GM21447 (cell line): Measurements from ENCODE around the gene BDH2.

Source experiments
- ATAC-seq: cut with Tn5 transposase; IDR thresholded peaks from one replicate; pipeline ENCODE4 v1.9.1; 2021; ENCODE audit not compliant: unreplicated experiment

Gene BDH2

DNA sequence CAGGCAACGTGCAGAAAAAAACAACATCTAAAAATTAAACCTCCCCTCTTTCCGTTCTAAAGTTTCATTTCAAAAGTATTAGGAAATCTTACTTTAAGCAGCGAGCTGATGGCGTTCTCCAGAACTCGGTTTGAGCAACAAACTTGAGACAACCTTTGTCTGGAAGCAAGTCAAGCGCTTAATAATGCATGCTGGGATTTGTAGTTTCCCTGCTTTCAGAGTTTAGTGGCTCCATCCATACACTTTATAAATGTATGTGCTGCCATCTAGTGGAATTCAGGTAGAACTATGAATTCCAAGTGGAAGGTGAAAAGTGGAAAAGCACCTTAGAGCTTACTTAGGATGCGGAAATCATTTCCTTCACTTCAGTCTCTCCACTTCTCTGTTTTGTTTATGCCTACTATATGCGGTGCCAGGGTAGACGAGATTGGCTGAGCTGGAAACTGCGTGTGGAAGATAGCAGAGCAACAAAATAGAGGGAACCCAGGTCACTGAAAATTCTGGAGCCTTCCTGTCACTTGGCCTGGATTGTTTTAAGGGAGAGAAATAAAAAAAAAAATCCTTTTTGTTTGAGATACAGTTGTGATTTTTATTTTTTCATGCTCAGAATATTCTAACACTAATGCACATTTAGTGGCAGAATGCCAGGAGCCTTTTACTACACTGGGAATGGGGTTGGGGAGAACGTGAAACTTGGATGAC lies at the start of gene BDH2:
TSS of gene BDH2 (minus strand) at position 144 of the 702 bp plus-strand sequence. CDS start 3,580 bp downstream, outside the sequence.
- peak; percentile 98 for ATAC-seq

GRCh38 chr4:103144926-103145325 lies 45.3 kb upstream of the BDH2 start:
- ATAC-seq: no peak

DNA sequence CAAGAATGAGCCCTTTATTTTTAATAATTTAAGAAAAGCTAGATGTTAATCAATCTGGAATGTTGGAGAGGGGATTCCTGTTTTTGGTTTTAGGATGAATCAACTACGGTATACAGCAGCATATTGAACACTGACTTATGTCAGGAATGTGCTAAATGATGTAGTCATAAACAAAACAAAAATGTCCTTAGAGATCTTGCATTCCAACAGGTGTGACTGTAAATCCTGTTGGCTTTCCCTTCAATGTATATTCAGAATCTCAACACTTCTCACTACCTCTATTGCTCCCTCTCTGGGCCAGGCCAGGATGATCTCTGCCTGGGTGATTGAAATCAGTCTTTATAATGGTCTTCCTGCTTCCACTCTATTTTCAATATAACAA lies 37.8 kb upstream of the BDH2 start:
- no peak for ATAC-seq

GRCh38 chr4:103136671-103137445 lies 37.2 kb upstream of the BDH2 start:
- ATAC-seq: no peak

DNA sequence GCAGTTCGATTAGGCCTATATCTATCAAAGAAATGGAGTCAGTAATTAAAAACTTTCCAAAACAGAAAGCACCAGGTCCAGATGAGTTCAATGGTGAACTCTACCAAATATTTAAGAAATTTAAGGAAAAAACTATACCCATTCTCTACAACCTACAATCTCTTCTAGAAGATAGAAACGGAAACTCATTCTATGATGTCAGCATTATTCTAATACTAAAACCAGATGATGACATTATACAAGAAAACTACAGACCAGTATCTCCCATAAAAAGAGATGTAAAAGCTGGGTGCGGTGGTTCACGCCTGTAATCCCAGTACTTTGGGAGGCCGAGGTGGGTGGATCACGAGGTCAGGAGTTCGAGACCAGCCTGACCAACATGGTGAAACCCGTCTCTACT lies 29.5 kb upstream of the BDH2 start:
- ATAC-seq: no peak

DNA sequence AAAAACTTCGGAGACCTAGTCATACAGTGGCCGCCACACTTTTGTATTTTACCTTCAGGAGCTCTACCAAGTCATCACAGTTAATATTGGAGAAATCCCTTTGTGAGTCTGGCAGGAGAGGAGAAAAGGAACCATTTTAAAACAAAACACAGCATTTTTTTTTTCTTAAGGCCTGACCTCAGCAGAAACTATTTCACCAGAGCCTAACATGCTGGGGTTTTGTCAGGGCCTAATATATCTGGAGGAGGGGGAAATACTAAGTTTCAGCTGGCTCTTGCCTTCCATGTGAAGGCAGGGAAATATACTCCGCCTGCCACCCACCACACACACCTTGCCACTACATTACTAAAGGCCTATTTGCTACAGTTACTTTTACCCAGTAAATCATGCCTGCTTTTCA lies 26.5 kb upstream of the BDH2 start:
- ATAC-seq: no peak

GRCh38 chr4:103123114-103123513 lies 23.5 kb upstream of the BDH2 start:
- no peak for ATAC-seq

DNA sequence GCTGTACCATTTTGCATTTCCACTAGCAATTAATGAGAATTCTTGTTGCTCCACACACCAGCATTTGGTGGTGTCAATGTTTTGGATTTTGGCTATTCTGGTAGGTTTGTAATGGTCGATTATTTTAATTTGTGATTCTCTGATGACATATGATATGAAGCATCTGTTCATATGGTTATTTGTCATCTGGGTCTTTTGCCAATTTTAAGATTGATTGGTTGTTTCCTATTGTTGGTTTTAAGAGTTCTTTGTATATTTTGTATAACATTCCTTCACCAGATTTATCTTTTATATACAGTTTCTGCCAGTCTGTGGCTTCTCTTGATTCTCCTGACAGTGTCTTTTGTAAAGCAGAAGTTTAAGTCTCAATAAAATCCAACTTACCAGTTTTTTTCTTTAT lies 18.5 kb upstream of the BDH2 start:
- ATAC-seq: no peak

GRCh38 chr4:103111598-103111997 lies 12.0 kb upstream of the BDH2 start:
- no peak for ATAC-seq

- no peak for ATAC-seq
These were observed 8.9 kb upstream of the BDH2 start for GRCh38 chr4:103108542-103108941.

- no peak for ATAC-seq
These were observed 6.1 kb upstream of the BDH2 start for GRCh38 chr4:103105558-103106356.

DNA sequence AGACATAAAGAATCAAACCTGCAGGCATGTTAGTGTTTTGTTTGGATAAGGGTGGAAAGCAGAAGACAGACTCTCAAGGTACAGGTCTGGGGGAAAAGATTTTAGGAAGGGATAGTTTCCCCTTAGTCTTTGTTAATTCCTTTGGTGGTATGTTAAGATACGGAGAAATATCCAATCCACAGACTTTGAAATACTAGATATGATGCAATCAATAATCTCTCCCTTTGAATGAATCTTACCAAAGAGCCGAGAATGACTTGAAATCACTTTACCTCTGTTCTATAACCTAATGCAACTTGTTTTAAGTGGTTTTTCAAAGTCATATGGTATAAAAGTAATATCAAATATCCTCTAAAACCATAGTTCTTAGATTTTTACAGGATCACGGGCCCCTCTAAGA lies 5.3 kb upstream of the BDH2 start:
- no peak for ATAC-seq

DNA sequence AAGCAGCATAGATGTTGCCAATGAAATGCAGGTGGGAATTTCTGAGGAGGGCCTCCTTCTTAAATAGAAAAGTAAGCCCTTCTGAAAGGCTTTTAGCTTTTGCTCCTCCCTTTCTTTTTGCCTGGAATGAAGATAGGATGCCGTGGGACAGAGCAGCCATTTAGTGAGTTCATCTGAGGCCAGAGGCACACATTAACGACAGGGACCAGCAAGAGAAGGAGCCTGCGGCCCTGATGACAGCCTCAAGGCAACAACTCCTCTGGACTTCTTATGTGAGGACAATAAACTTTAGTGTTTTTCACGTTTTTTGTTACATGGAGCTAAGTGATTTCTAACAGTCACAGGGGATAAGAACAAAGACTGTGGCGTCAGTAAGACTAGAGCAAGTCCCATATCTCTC lies 1.1 kb upstream of the BDH2 start:
- ATAC-seq: no peak

- ATAC-seq: no peak
These were observed 736 bp downstream of the BDH2 start for GRCh38 chr4:103098756-103099440.

GRCh38 chr4:103098341-103098740 lies 1.3 kb downstream of the BDH2 start:
- no peak for ATAC-seq

DNA sequence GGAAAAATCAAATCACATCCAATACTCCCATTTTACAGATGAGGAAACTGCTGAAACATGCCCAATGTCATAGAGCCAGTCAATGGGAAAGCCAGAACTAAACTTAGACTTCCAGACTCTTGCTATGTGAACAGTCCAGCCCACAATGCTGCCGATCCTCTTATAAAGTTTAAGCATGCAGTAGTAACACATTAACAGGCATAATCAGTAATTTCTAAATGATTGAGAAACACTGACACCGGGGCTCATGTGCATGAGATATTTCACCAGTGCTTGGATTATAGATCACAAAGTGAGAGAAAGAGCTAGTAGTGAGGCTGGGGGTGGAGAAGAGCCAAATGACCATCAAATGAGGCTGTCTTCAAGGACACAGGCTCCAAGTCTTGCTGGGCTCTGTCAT lies 2.5 kb downstream of the BDH2 start:
- ATAC-seq: no peak

GRCh38 chr4:103095080-103095479 lies 4.6 kb downstream of the BDH2 start:
- ATAC-seq: no peak

GRCh38 chr4:103092245-103092644 lies 7.4 kb downstream of the BDH2 start:
- ATAC-seq: peak; percentile 28

DNA sequence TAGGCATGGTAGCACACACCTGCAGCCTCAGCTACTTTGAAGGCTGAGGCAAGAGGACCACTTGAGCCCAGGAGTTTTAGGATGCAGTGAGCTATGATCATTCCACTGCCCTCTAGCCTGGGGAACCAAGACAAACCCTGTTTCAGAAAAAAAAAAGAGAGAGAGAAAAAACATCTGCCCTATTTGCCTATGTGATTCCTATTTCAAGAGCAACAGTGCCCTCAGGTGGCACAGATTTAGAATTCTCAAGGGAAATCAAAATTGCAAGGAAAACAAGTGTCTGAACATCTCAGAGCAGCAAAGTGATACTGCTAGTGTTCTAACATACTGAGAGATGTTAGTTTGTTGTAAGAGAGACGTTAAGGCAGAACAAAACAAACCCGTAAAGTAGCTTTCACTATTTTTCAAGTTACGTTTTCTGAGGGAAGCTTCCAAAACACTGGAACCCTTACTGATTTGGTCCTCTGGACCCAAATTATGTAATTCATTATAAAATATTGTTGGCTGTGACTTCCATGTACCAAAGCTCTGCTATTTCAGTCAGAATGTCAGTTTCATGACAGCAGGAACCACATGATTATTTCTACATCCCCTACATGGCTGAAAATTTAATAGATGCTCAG lies 7.9 kb downstream of the BDH2 start:
- peak; percentile 73 for ATAC-seq

- no peak for ATAC-seq
These were observed 10.2 kb downstream of the BDH2 start for GRCh38 chr4:103089481-103089880.

DNA sequence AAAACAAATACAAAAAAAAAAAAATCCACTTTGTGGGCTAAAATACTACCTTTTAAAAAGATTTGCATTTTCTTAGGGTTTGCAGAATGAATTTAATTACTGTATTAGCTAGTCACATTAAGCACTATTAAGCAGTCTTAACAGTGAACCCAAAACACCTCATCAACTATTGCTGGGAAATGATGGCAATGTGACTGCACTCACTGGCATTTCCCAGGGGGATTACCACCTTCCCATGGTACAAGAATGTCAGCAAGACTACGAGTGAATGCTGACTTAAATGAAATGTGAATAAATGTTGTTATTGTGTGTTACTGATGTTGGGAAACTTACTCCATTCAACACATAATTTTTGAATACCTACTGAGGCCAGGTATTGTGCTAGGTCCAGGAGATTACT lies 13.1 kb downstream of the BDH2 start:
- ATAC-seq: no peak
